Liver (tissue), 9 donors: ENCODE measurements around the gene CEACAM1. TPM values are rescaled to one million over a fixed set of nuclear protein-coding genes. Genes with fewer than 3 reads are reported as not detected.
"Not testable (repeated sequence)": the region's sequence is repeated elsewhere in the genome, so short reads cannot be mapped to it uniquely, and the experiment has no call there.

Source experiments
- DNase-seq: peaks from one replicate; pipeline ENCODE4 v3.0.0-alpha.2; 2017; ENCODE audit warnings: low spot score
- H3K27ac ChIP-seq, 2 donors: one replicate each; pipeline ENCODE4 v1.7.0; 2013; ENCODE audit warnings: inconsistent platforms in 2 of 2, low read length in 2 of 2, control low read depth in 1 of 2, low read depth in 1 of 2, mild to moderate bottlenecking in 1 of 2
- H3K27me3 ChIP-seq, 4 donors: one replicate each; pipeline versions ENCODE4 v1.6.1 to v1.7.0; 2013; ENCODE audit warnings: low read length in 3 of 4, inconsistent platforms in 1 of 4, mild to moderate bottlenecking in 1 of 4, moderate library complexity in 1 of 4; ENCODE audit not compliant: control insufficient read depth in 4 of 4, insufficient read depth in 4 of 4
- H3K36me3 ChIP-seq, 4 donors: one replicate each; pipeline versions ENCODE4 v1.6.1 to v1.7.0; 2013; ENCODE audit warnings: low read length in 3 of 4, mild to moderate bottlenecking in 3 of 4, low read depth in 1 of 4, moderate library complexity in 1 of 4; ENCODE audit not compliant: control insufficient read depth in 4 of 4, insufficient read depth in 3 of 4
- H3K4me1 ChIP-seq, 4 donors: one replicate each; pipeline versions ENCODE4 v1.6.1 to v1.7.0; 2013; ENCODE audit warnings: low read length in 3 of 4, mild to moderate bottlenecking in 3 of 4, moderate library complexity in 1 of 4; ENCODE audit not compliant: control insufficient read depth in 4 of 4, insufficient read depth in 4 of 4
- H3K4me3 ChIP-seq, 3 donors: one replicate each; pipeline versions ENCODE4 v1.6.1 to v1.7.0; 2013; ENCODE audit warnings: low read length in 3 of 3, control low read depth in 1 of 3, low read depth in 1 of 3, mild to moderate bottlenecking in 1 of 3
- H3K9ac ChIP-seq, 2 donors: one replicate each; pipeline ENCODE4 v1.7.0; 2013; ENCODE audit warnings: low read length in 2 of 2, mild to moderate bottlenecking in 2 of 2, moderate library complexity in 2 of 2, control low read depth in 1 of 2, low read depth in 1 of 2
- H3K9me3 ChIP-seq, 4 donors: one replicate each; pipeline versions ENCODE4 v1.6.1 to v1.7.0; 2013; ENCODE audit warnings: low read length in 3 of 4; ENCODE audit not compliant: control insufficient read depth in 4 of 4
- ATF3 ChIP-seq: IDR thresholded peaks from 2 replicates; pipeline ENCODE4 v1.6.1; 2016; ENCODE audit warnings: antibody characterized with exemption
- EGR1 ChIP-seq, 2 donors: IDR thresholded peaks; 2 replicates each; pipeline ENCODE4 v1.6.1; 2016 to 2018; ENCODE audit warnings: antibody characterized with exemption in 2 of 2, low read depth in 2 of 2
- FOXA2 ChIP-seq: IDR thresholded peaks from 2 replicates; pipeline ENCODE4 v1.6.1; 2016; ENCODE audit warnings: antibody characterized with exemption
- GABPA ChIP-seq, 2 donors: IDR thresholded peaks in 1 of 2; conservative IDR thresholded peaks in 1 of 2; 2 replicates each; pipeline ENCODE4 v1.6.1; 2016; ENCODE audit warnings: antibody characterized with exemption in 2 of 2, mild to moderate bottlenecking in 1 of 2, moderate library complexity in 1 of 2
- HNF4A ChIP-seq, 2 donors: conservative IDR thresholded peaks; 2 replicates each; pipeline ENCODE4 v1.6.1; 2016; ENCODE audit warnings: antibody characterized with exemption in 2 of 2, mild to moderate bottlenecking in 2 of 2
- HNF4G ChIP-seq: IDR thresholded peaks from 2 replicates; pipeline ENCODE4 v1.6.1; 2016; ENCODE audit warnings: antibody characterized with exemption
- JUND ChIP-seq, 2 donors: IDR thresholded peaks; 2 replicates each; pipeline ENCODE4 v1.6.1; 2016; ENCODE audit warnings: antibody characterized with exemption in 2 of 2
- NR2F2 ChIP-seq: IDR thresholded peaks from 2 replicates; pipeline ENCODE4 v1.6.1; 2016; ENCODE audit warnings: antibody characterized with exemption
- REST ChIP-seq: IDR thresholded peaks from 2 replicates; pipeline ENCODE4 v1.6.1; 2016; ENCODE audit warnings: antibody characterized with exemption, mild to moderate bottlenecking
- RXRA ChIP-seq, 2 donors: IDR thresholded peaks; 2 replicates each; pipeline ENCODE4 v1.6.1; 2017 to 2018; ENCODE audit warnings: antibody characterized with exemption in 2 of 2, mild to moderate bottlenecking in 1 of 2
- SP1 ChIP-seq: IDR thresholded peaks from 2 replicates; pipeline ENCODE4 v1.6.1; 2018; ENCODE audit warnings: antibody characterized with exemption, mild to moderate bottlenecking
- TAF1 ChIP-seq: conservative IDR thresholded peaks from 2 replicates; pipeline ENCODE4 v1.6.1; 2016; ENCODE audit warnings: antibody characterized with exemption, mild to moderate bottlenecking
- ZBTB33 ChIP-seq: IDR thresholded peaks from 2 replicates; pipeline ENCODE4 v1.6.1; 2016; ENCODE audit warnings: antibody characterized with exemption
- WGBS: extraction: QIAGEN DNeasy Blood & Tissue Kit; methylation state at CpG from one replicate; pipeline ENCODE4 v1.1.7; 2013; 5-methylcytosine and 5-hydroxymethylcytosine counted together
- polyA plus RNA-seq, 2 donors: library from polyadenylated mRNA; stranded (reverse) in 1 of 2; unstranded in 1 of 2; fragments of 200-250 nt in 1 of 2; fragments of >200 nt in 1 of 2; fragmentation: Nextera tagmentation in 1 of 2; extraction: Ambion mirVana in 1 of 2; gene quantifications; one replicate each; pipeline versions ENCODE4 v1.2.1 to v1.2.3, GENCODE V29; 2013 to 2015
- total RNA-seq, 2 donors: library from RNA; depleted of rRNA; stranded (reverse); fragments of >200 nt; gene quantifications; one replicate each; pipeline ENCODE4 v1.2.3, GENCODE V29; 2014
- TF ChIP-seq, protein P1 (sequence below): fragments of 150-350 bp; IDR thresholded peaks from 2 replicates; pipeline ENCODE4 v1.5.1; 2017; ENCODE audit warnings: improper control_type of control experiment, low read depth, low read length; ENCODE audit not compliant: missing input control
- TF ChIP-seq, protein P2 (sequence below): IDR thresholded peaks from 2 replicates; pipeline ENCODE4 v1.6.1; 2016; ENCODE audit warnings: antibody characterized with exemption
- donor health status: healthy.
- donor health status: healthy.
- donor health status: healthy.
- donor health status: healthy.
- donor health status: healthy.

Gene CEACAM1
- total and polyA plus RNA-seq, 4 donors, result 8.3 to 36.7 (median 26.8) TPM

DNA sequence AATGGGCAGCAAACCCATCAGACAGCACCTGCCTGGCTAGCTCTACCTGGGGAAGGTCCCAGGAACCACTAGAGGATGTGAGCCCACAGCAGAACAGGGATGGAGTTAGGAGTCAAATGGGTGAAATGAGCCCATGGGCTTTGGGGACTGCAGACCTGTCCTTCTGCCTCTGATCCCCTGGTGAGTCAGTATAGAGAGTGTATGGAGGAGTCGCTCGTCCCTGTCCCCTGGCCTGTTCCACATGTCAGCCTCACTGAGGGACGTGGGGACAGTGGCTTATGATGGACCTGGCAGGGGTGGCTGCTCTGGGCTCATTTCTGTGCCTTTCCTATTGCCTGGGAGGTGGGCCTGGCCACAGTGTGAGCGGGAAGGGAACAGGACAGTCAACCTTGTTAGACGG, 4.0 kb downstream of the CEACAM1 start:
- no peak overlapping the region for H3K9ac ChIP-seq
- H3K9me3 ChIP-seq, result no peaks in the 10 kb centered on the region
- H3K4me1 ChIP-seq, result peaks cover 0 to 41% (median 27%) of the 10 kb centered on the region in 4 donors
- H3K27me3 ChIP-seq, result no peaks in the 10 kb centered on the region
- WGBS, result 93% methylated on average over 5 of the region's 5 CpGs
- no peak for TF ChIP-seq REST
- no peak for TF ChIP-seq SP1
- no peak for TF ChIP-seq FOXA2
- TF ChIP-seq ATF3, result no peak
- TF ChIP-seq NR2F2, result no peak
- no peak for TF ChIP-seq RXRA (IDR thresholded peaks at IDR 0.05)
- TF ChIP-seq, protein P1, sequence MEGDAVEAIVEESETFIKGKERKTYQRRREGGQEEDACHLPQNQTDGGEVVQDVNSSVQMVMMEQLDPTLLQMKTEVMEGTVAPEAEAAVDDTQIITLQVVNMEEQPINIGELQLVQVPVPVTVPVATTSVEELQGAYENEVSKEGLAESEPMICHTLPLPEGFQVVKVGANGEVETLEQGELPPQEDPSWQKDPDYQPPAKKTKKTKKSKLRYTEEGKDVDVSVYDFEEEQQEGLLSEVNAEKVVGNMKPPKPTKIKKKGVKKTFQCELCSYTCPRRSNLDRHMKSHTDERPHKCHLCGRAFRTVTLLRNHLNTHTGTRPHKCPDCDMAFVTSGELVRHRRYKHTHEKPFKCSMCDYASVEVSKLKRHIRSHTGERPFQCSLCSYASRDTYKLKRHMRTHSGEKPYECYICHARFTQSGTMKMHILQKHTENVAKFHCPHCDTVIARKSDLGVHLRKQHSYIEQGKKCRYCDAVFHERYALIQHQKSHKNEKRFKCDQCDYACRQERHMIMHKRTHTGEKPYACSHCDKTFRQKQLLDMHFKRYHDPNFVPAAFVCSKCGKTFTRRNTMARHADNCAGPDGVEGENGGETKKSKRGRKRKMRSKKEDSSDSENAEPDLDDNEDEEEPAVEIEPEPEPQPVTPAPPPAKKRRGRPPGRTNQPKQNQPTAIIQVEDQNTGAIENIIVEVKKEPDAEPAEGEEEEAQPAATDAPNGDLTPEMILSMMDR, result no peak
- TF ChIP-seq EGR1 (IDR thresholded peaks at IDR 0.05; ENCODE audit: low read depth in 2 of 2), result no peak
- no peak for TF ChIP-seq TAF1
- TF ChIP-seq GABPA (IDR thresholded peaks at IDR 0.05 in 1 of 2, conservative IDR thresholded peaks at IDR 0.05 in 1 of 2), result no peak
- TF ChIP-seq, protein P2, sequence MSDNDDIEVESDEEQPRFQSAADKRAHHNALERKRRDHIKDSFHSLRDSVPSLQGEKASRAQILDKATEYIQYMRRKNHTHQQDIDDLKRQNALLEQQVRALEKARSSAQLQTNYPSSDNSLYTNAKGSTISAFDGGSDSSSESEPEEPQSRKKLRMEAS, result no peak
- TF ChIP-seq HNF4G, result no peak
- TF ChIP-seq ZBTB33, result no peak
- no peak for TF ChIP-seq HNF4A (conservative IDR thresholded peaks at IDR 0.05)
- TF ChIP-seq JUND (IDR thresholded peaks at IDR 0.05), result no peak
- no peak for DNase-seq
- H3K36me3 ChIP-seq, result peaks cover 5 to 22% (median 21%) of the 10 kb centered on the region in 4 donors
- H3K4me3 ChIP-seq, result no peak overlapping the region
- H3K27ac ChIP-seq, result no peak overlapping the region

- not testable (repeated sequence) for H3K4me3 ChIP-seq, H3K27ac ChIP-seq, H3K27me3 ChIP-seq, H3K9me3 ChIP-seq, H3K9ac ChIP-seq, DNase-seq
- peaks cover 5 to 34% (median 26%) of the 10 kb centered on the region in 4 donors for H3K36me3 ChIP-seq
- 94% methylated on average over 12 of the region's 12 CpGs for WGBS
- H3K4me1 ChIP-seq, result peaks cover 0 to 25% (median 14%) of the 10 kb centered on the region in 4 donors
These were observed 6.0 kb downstream of the CEACAM1 start for GRCh38 chr19:42522262-42522661.
